ENCODE results near the gene ZNF860.

ZNF860 gene

GRCh38 chr3:31959951-31960792 is 21.4 kb upstream of the ZNF860 start:
- DNase-seq (ENCODE audit: low read depth): no peak
- H3K4me3 ChIP-seq (ENCODE audit: low read length): no peak overlapping the region
- TF ChIP-seq CTCF (IDR thresholded peaks at IDR 0.05; ENCODE audit: insufficient read depth, low read depth, low read length, missing control alignments): no peak

GRCh38 chr3:31960793-31961431 is 20.6 kb upstream of the ZNF860 start:
- TF ChIP-seq CTCF (IDR thresholded peaks at IDR 0.05; ENCODE audit: insufficient read depth, low read depth, low read length, missing control alignments): no peak
- peak; percentile 67 for DNase-seq (ENCODE audit: low read depth)
- no peak overlapping the region for H3K4me3 ChIP-seq (ENCODE audit: low read length)

GRCh38 chr3:31962801-31963205 is 18.7 kb upstream of the ZNF860 start:
- no peak overlapping the region for H3K4me3 ChIP-seq (ENCODE audit: low read length)
- TF ChIP-seq CTCF (IDR thresholded peaks at IDR 0.05; ENCODE audit: insufficient read depth, low read depth, low read length, missing control alignments): no peak
- peak; percentile 57 for DNase-seq (ENCODE audit: low read depth)

GRCh38 chr3:31966978-31967591 is 14.5 kb upstream of the ZNF860 start:
- H3K4me3 ChIP-seq (ENCODE audit: low read length): no peak overlapping the region
- no peak for DNase-seq (ENCODE audit: low read depth)
- no peak for TF ChIP-seq CTCF (IDR thresholded peaks at IDR 0.05; ENCODE audit: insufficient read depth, low read depth, low read length, missing control alignments)

GRCh38 chr3:31967592-31967991 is 14.0 kb upstream of the ZNF860 start:
- H3K4me3 ChIP-seq (ENCODE audit: low read length): no peak overlapping the region
- no peak for TF ChIP-seq CTCF (IDR thresholded peaks at IDR 0.05; ENCODE audit: insufficient read depth, low read depth, low read length, missing control alignments)
- DNase-seq (ENCODE audit: low read depth): no peak

GRCh38 chr3:31968369-31968926 is 13.1 kb upstream of the ZNF860 start:
- no peak for TF ChIP-seq CTCF (IDR thresholded peaks at IDR 0.05; ENCODE audit: insufficient read depth, low read depth, low read length, missing control alignments)
- DNase-seq (ENCODE audit: low read depth): peak; percentile 71
- H3K4me3 ChIP-seq (ENCODE audit: low read length): peak overlapping the region; percentile 7
